ENCODE data around the gene VPS8. TPM values are rescaled to one million over a fixed set of nuclear protein-coding genes. Genes with fewer than 3 reads are reported as not detected.

Gene VPS8
- total RNA-seq, 1 donor from 2014 or later, result 40.1 TPM

- no peaks in the 10 kb centered on the region for H3K27me3 Mint-ChIP-seq (ENCODE audit: low read depth)
- H3K36me3 Mint-ChIP-seq (ENCODE audit: low read depth), result peaks cover 26% of the 10 kb centered on the region
- no peak overlapping the region for H3K27ac Mint-ChIP-seq
- intact Hi-C loops (cut with micrococcal nuclease), result no loop called here
- no peak for DNase-seq (ENCODE audit: low spot score)
- H3K9me3 Mint-ChIP-seq, result no peaks in the 10 kb centered on the region
- peaks cover 10% of the 10 kb centered on the region for H3K4me1 Mint-ChIP-seq (ENCODE audit: low read depth)
- H3K4me3 Mint-ChIP-seq (ENCODE audit: low read depth), result no peak overlapping the region
Measured at GRCh38 chr3:184822654-184823053, 10.7 kb downstream of the VPS8 start.

DNA sequence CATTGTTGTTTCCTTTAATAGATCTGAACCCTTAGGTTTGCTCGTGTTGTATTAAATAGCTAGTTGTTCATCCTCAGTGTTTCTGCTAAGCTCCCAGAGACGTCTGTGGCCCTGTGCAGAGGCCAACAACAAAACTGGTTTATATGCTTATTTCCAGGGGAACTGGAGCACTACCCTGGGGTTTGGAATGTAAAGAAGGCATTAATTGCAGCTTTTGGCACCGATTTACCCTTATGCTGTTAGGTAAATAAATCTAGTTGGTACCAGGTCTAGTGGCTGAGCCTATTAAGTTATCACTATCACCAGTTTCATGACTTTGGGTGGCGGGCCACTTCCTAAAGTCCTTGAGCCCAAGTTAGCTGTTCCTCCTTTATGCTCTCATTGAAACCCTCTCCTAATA is 12.0 kb downstream of the VPS8 start:
- Mint-ChIP-seq H3K36me3 (ENCODE audit: low read depth) (peaks cover 25% of the 10 kb centered on the region), H3K4me1 (ENCODE audit: low read depth) (peaks cover 7% of the 10 kb centered on the region), H3K27ac (no peak overlapping the region), H3K27me3 (ENCODE audit: low read depth) (no peaks in the 10 kb centered on the region), H3K4me3 (ENCODE audit: low read depth) (no peak overlapping the region), H3K9me3 (no peaks in the 10 kb centered on the region)
- no peak for DNase-seq (ENCODE audit: low spot score)
- intact Hi-C loops (cut with micrococcal nuclease), result no loop called here

DNA sequence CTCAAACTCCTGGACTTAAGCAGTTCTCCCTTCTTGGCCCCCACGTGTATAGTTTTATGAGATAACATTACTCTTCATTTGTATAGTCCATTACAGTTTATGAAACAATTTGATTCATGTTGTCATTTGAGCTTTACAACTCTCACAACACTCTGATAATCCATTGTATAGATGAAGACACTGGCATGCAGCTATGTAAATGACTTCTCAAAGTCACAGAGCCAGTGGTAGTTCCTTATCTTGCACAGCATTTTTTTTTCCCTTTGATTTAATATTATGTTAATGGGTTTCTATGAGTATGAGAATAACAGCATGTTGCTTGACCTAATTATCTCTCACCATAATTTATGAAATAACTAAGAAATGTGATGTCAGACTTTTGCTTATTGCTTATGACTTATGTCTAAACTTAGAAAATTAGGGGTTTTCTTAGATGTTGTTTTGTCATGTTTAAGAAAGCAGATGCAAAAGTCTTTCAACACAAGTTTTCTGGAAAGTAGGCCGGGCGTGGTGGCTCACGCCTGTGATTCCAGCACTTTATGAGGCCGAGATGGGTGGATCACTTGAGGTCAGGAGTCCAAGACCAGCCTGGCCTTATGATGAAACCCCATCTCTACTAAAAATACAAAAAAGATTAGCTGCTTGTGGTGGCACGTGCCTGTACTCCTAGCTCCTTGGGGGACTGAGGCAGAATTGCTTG is 13.3 kb downstream of the VPS8 start:
- peaks cover 3% of the 10 kb centered on the region for H3K4me1 Mint-ChIP-seq (ENCODE audit: low read depth)
- no peaks in the 10 kb centered on the region for H3K27me3 Mint-ChIP-seq (ENCODE audit: low read depth)
- no peak overlapping the region for H3K27ac Mint-ChIP-seq
- H3K9me3 Mint-ChIP-seq, result no peaks in the 10 kb centered on the region
- DNase-seq (ENCODE audit: low spot score), result no peak
- intact Hi-C loops (cut with micrococcal nuclease), result no loop called here
- H3K36me3 Mint-ChIP-seq (ENCODE audit: low read depth), result peaks cover 25% of the 10 kb centered on the region
- H3K4me3 Mint-ChIP-seq (ENCODE audit: low read depth), result no peak overlapping the region

DNA sequence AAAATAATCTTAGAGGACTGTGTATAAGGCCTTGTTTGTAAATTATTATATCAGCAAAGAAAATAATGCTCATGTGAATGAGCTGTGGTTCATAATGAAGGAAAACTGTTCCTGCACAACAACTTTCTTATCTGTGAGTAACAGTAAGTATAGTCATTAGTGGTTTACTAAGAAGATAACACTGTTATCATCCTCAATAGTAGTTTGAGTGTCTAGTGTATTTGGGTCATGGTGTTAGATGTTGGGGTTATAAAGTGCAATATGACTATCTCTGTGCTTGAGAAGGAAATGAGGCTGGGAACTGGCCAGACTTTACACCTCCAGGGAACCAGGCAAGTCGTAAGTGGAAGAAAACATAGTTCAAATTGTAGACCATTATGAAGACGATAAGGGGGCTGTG is 15.6 kb downstream of the VPS8 start:
- Mint-ChIP-seq H3K27me3 (ENCODE audit: low read depth) (no peaks in the 10 kb centered on the region), H3K9me3 (no peaks in the 10 kb centered on the region), H3K36me3 (ENCODE audit: low read depth) (peaks cover 44% of the 10 kb centered on the region), H3K27ac (no peak overlapping the region), H3K4me3 (ENCODE audit: low read depth) (no peak overlapping the region), H3K4me1 (ENCODE audit: low read depth) (peaks cover 2% of the 10 kb centered on the region)
- intact Hi-C loops (cut with micrococcal nuclease), result no loop called here
- no peak for DNase-seq (ENCODE audit: low spot score)

GRCh38 chr3:184832044-184832443 is 20.1 kb downstream of the VPS8 start:
- no peak overlapping the region for H3K4me3 Mint-ChIP-seq (ENCODE audit: low read depth)
- peaks cover 58% of the 10 kb centered on the region for H3K36me3 Mint-ChIP-seq (ENCODE audit: low read depth)
- intact Hi-C loops (cut with micrococcal nuclease), result no loop called here
- DNase-seq (ENCODE audit: low spot score), result no peak
- peaks cover 2% of the 10 kb centered on the region for H3K4me1 Mint-ChIP-seq (ENCODE audit: low read depth)
- H3K27me3 Mint-ChIP-seq (ENCODE audit: low read depth), result no peaks in the 10 kb centered on the region
- no peaks in the 10 kb centered on the region for H3K9me3 Mint-ChIP-seq
- no peak overlapping the region for H3K27ac Mint-ChIP-seq

- Mint-ChIP-seq H3K36me3 (ENCODE audit: low read depth) (peaks cover 59% of the 10 kb centered on the region), H3K27ac (no peak overlapping the region), H3K4me3 (ENCODE audit: low read depth) (no peak overlapping the region), H3K27me3 (ENCODE audit: low read depth) (no peaks in the 10 kb centered on the region), H3K9me3 (no peaks in the 10 kb centered on the region), H3K4me1 (ENCODE audit: low read depth) (peaks cover 2% of the 10 kb centered on the region)
- intact Hi-C loops (cut with micrococcal nuclease), result no loop called here
- no peak for DNase-seq (ENCODE audit: low spot score)
Measured at GRCh38 chr3:184832903-184833302, 20.9 kb downstream of the VPS8 start.

- intact Hi-C loops (cut with micrococcal nuclease), result no loop called here
- Mint-ChIP-seq H3K27ac (no peak overlapping the region), H3K4me3 (ENCODE audit: low read depth) (no peak overlapping the region), H3K9me3 (no peaks in the 10 kb centered on the region), H3K27me3 (ENCODE audit: low read depth) (no peaks in the 10 kb centered on the region), H3K36me3 (ENCODE audit: low read depth) (peaks cover 65% of the 10 kb centered on the region), H3K4me1 (ENCODE audit: low read depth) (peaks cover 3% of the 10 kb centered on the region)
- no peak for DNase-seq (ENCODE audit: low spot score)
Measured at GRCh38 chr3:184836090-184836822, 24.3 kb downstream of the VPS8 start.

- H3K27ac Mint-ChIP-seq, result no peak overlapping the region
- peaks cover 32% of the 10 kb centered on the region for H3K36me3 Mint-ChIP-seq (ENCODE audit: low read depth)
- H3K4me1 Mint-ChIP-seq (ENCODE audit: low read depth), result peaks cover 3% of the 10 kb centered on the region
- no peak for DNase-seq (ENCODE audit: low spot score)
- intact Hi-C loops (cut with micrococcal nuclease), result no loop called here
- H3K4me3 Mint-ChIP-seq (ENCODE audit: low read depth), result no peak overlapping the region
- no peaks in the 10 kb centered on the region for H3K9me3 Mint-ChIP-seq
- no peaks in the 10 kb centered on the region for H3K27me3 Mint-ChIP-seq (ENCODE audit: low read depth)
Measured at GRCh38 chr3:184842433-184842832, 30.5 kb downstream of the VPS8 start.

DNA sequence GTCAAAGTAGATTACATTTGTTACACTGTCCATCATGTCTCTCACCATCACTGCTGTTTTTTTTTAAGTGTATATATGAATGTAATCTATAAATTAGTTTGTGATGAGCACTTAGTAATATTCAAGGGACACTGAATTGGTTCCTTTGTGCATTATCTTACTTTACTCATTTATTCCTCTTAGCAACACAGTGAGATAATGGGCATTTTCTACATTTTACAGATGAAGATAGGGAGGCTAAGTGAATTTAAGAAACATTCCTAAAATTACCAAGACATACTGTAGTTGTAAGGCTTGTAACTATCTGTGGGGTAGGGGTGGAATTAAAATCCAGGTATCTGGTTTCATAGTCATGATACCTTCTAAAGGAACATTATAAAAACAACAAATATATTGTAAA is 33.9 kb downstream of the VPS8 start:
- H3K36me3 Mint-ChIP-seq (ENCODE audit: low read depth), result peaks cover 24% of the 10 kb centered on the region
- H3K9me3 Mint-ChIP-seq, result no peaks in the 10 kb centered on the region
- no peak overlapping the region for H3K27ac Mint-ChIP-seq
- no peak for DNase-seq (ENCODE audit: low spot score)
- intact Hi-C loops (cut with micrococcal nuclease), result no loop called here
- H3K4me3 Mint-ChIP-seq (ENCODE audit: low read depth), result no peak overlapping the region
- no peaks in the 10 kb centered on the region for H3K27me3 Mint-ChIP-seq (ENCODE audit: low read depth)
- H3K4me1 Mint-ChIP-seq (ENCODE audit: low read depth), result no peaks in the 10 kb centered on the region

- Mint-ChIP-seq H3K27me3 (ENCODE audit: low read depth) (no peaks in the 10 kb centered on the region), H3K4me3 (ENCODE audit: low read depth) (no peak overlapping the region), H3K4me1 (ENCODE audit: low read depth) (no peaks in the 10 kb centered on the region), H3K9me3 (no peaks in the 10 kb centered on the region), H3K36me3 (ENCODE audit: low read depth) (peaks cover 28% of the 10 kb centered on the region), H3K27ac (no peak overlapping the region)
- intact Hi-C loops (cut with micrococcal nuclease), result no loop called here
- no peak for DNase-seq (ENCODE audit: low spot score)
Measured at GRCh38 chr3:184846496-184846895, 34.5 kb downstream of the VPS8 start.

DNA sequence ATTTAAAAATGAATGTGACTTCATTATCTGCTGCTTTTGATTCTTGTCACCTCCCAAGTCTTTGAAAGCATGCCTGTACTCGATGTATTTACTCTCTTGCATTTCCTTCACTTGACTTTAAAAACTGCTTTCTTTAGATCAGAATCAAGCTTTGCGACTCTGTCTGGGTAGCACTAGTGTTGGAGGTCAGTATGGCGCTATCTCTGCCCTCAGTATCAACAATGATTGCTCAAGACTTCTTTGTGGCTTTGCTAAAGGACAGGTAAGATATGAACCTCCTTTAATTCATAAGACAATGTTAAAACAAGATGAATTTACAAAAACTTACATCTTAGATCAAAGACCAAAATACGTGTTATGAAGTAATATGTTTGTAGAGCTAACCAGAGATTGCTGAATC is 37.0 kb downstream of the VPS8 start:
- Mint-ChIP-seq H3K27ac (no peak overlapping the region), H3K4me3 (ENCODE audit: low read depth) (no peak overlapping the region), H3K9me3 (no peaks in the 10 kb centered on the region), H3K36me3 (ENCODE audit: low read depth) (peaks cover 40% of the 10 kb centered on the region), H3K4me1 (ENCODE audit: low read depth) (no peaks in the 10 kb centered on the region), H3K27me3 (ENCODE audit: low read depth) (no peaks in the 10 kb centered on the region)
- intact Hi-C loops (cut with micrococcal nuclease), result no loop called here
- no peak for DNase-seq (ENCODE audit: low spot score)

GRCh38 chr3:184850201-184850600 is 38.2 kb downstream of the VPS8 start:
- H3K9me3 Mint-ChIP-seq, result no peaks in the 10 kb centered on the region
- intact Hi-C loops (cut with micrococcal nuclease), result no loop called here
- no peaks in the 10 kb centered on the region for H3K27me3 Mint-ChIP-seq (ENCODE audit: low read depth)
- peaks cover 48% of the 10 kb centered on the region for H3K36me3 Mint-ChIP-seq (ENCODE audit: low read depth)
- no peak overlapping the region for H3K4me3 Mint-ChIP-seq (ENCODE audit: low read depth)
- H3K27ac Mint-ChIP-seq, result no peak overlapping the region
- H3K4me1 Mint-ChIP-seq (ENCODE audit: low read depth), result no peaks in the 10 kb centered on the region
- DNase-seq (ENCODE audit: low spot score), result no peak

GRCh38 chr3:184857099-184857498 is 45.1 kb downstream of the VPS8 start:
- DNase-seq (ENCODE audit: low spot score), result no peak
- no peaks in the 10 kb centered on the region for H3K9me3 Mint-ChIP-seq
- H3K27ac Mint-ChIP-seq, result no peak overlapping the region
- no peaks in the 10 kb centered on the region for H3K27me3 Mint-ChIP-seq (ENCODE audit: low read depth)
- no peak overlapping the region for H3K4me3 Mint-ChIP-seq (ENCODE audit: low read depth)
- no peaks in the 10 kb centered on the region for H3K4me1 Mint-ChIP-seq (ENCODE audit: low read depth)
- intact Hi-C loops (cut with micrococcal nuclease), result no loop called here
- H3K36me3 Mint-ChIP-seq (ENCODE audit: low read depth), result peaks cover 50% of the 10 kb centered on the region

Measured in activated T-helper 2 cell treated with anti-CD3 and anti-CD28 coated beads, Interferon-gamma antibody, Interleukin-2, Interleukin-4, amounts not matched to agents 10 μg/mL and 5 μg/mL and 100 μg/mL, durations not matched to agents 14 hours and 24 hours and 36 hours (primary cell).